Calu3 (cell line): ENCODE measurements around the gene CASK. TPM values are rescaled to one million over a fixed set of nuclear protein-coding genes. Genes with fewer than 3 reads are reported as not detected.
A peak's percentile ranks its signal among the peaks of the same experiment; 100 is the strongest.

Source experiments
- BruUV-seq: library from RNA; stranded (reverse); fragments of 400-500 nt; replicated peaks from 2 replicates; lab custom pipeline; 2021; lab: Mats Ljungman, UMichigan
- CTCF ChIA-PET: fragments of 300-600 bp; sonication (Branson Sonifier 250); formaldehyde crosslinking; loops from one replicate; lab custom pipeline; 2022; ENCODE audit warnings: antibody characterized with exemption; lab: Charles Lee
- DNase-seq: peaks from one replicate; pipeline ENCODE4 v3.0.0; 2022
- H3K27ac Mint-ChIP-seq: one replicate; pipeline ENCODE4 v1.8.0; 2022; ENCODE audit warnings: mixed read lengths; ENCODE audit not compliant: unreplicated experiment
- H3K27me3 Mint-ChIP-seq: one replicate; pipeline ENCODE4 v1.8.0; 2022; ENCODE audit warnings: mixed read lengths; ENCODE audit not compliant: unreplicated experiment
- H3K36me3 Mint-ChIP-seq: one replicate; pipeline ENCODE4 v1.8.0; 2022; ENCODE audit warnings: mild to moderate bottlenecking, moderate library complexity, mixed read lengths; ENCODE audit not compliant: insufficient read depth, unreplicated experiment
- H3K4me1 Mint-ChIP-seq: one replicate; pipeline ENCODE4 v1.8.0; 2022; ENCODE audit warnings: mild to moderate bottlenecking, low read depth, mixed read lengths; ENCODE audit not compliant: unreplicated experiment
- H3K4me3 Mint-ChIP-seq: one replicate; pipeline ENCODE4 v1.8.0; 2022; ENCODE audit warnings: mild to moderate bottlenecking, low read depth, moderate library complexity, mixed read lengths; ENCODE audit not compliant: unreplicated experiment
- H3K9me3 Mint-ChIP-seq: one replicate; pipeline ENCODE4 v1.8.0; 2022; ENCODE audit warnings: low read depth, mixed read lengths; ENCODE audit not compliant: unreplicated experiment
- intact Hi-C: fragments of 100-400 bp; cut with micrococcal nuclease; formaldehyde crosslinking; loops from one replicate; pipeline ENCODE4 v1.10.0; 2022; ENCODE audit not compliant: unreplicated experiment
- total RNA-seq: library from RNA; stranded (reverse); gene quantifications from 2 replicates; pipeline ENCODE4 v1.2.3, GENCODE V29; 2022
- TF ChIP-seq, protein P1 (sequence below): fragments of 200-600 bp; IDR thresholded peaks from one replicate; pipeline ENCODE4 v1.8.0; 2022; ENCODE audit warnings: antibody characterized with exemption; ENCODE audit not compliant: unreplicated experiment

CASK gene
- total RNA-seq, 1 experiment from 2014 or later, result 157 TPM

GRCh38 chrX:41824551-41824950, 98.8 kb downstream of the CASK start:
- no peaks in the 10 kb centered on the region for H3K9me3 Mint-ChIP-seq
- peak overlapping the region; percentile 79 for H3K27ac Mint-ChIP-seq
- peaks cover 42% of the 10 kb centered on the region for H3K4me1 Mint-ChIP-seq
- CTCF ChIA-PET, result no interaction called here
- H3K4me3 Mint-ChIP-seq, result peak overlapping the region; percentile 21
- TF ChIP-seq, protein P1, sequence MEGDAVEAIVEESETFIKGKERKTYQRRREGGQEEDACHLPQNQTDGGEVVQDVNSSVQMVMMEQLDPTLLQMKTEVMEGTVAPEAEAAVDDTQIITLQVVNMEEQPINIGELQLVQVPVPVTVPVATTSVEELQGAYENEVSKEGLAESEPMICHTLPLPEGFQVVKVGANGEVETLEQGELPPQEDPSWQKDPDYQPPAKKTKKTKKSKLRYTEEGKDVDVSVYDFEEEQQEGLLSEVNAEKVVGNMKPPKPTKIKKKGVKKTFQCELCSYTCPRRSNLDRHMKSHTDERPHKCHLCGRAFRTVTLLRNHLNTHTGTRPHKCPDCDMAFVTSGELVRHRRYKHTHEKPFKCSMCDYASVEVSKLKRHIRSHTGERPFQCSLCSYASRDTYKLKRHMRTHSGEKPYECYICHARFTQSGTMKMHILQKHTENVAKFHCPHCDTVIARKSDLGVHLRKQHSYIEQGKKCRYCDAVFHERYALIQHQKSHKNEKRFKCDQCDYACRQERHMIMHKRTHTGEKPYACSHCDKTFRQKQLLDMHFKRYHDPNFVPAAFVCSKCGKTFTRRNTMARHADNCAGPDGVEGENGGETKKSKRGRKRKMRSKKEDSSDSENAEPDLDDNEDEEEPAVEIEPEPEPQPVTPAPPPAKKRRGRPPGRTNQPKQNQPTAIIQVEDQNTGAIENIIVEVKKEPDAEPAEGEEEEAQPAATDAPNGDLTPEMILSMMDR, result no peak
- H3K27me3 Mint-ChIP-seq, result no peaks in the 10 kb centered on the region
- DNase-seq, result peak; percentile 22
- H3K36me3 Mint-ChIP-seq, result peaks cover 6% of the 10 kb centered on the region
- BruUV-seq, result no TSS peak
- intact Hi-C loops, result loop anchor here (5.0 kb wide), 2 partner anchors 48 to 83 kb away; no protein-coding TSS in a partner anchor

GRCh38 chrX:41823402-41823801, 100.0 kb downstream of the CASK start:
- H3K4me3 Mint-ChIP-seq, result peak overlapping the region; percentile 14
- peak; percentile 17 for DNase-seq
- H3K9me3 Mint-ChIP-seq, result no peaks in the 10 kb centered on the region
- H3K27me3 Mint-ChIP-seq, result no peaks in the 10 kb centered on the region
- TF ChIP-seq, protein P1, result no peak
- peak overlapping the region; percentile 52 for H3K27ac Mint-ChIP-seq
- no TSS peak for BruUV-seq
- peaks cover 6% of the 10 kb centered on the region for H3K36me3 Mint-ChIP-seq
- CTCF ChIA-PET, result interaction anchor here (0.7 kb wide), 1 partner anchor 781 kb away, joined by 4 read pairs; no protein-coding TSS in a partner anchor
- H3K4me1 Mint-ChIP-seq, result peaks cover 33% of the 10 kb centered on the region
- intact Hi-C loops, result loop anchor here (5.0 kb wide), 2 partner anchors 49 to 84 kb away; no protein-coding TSS in a partner anchor

DNA sequence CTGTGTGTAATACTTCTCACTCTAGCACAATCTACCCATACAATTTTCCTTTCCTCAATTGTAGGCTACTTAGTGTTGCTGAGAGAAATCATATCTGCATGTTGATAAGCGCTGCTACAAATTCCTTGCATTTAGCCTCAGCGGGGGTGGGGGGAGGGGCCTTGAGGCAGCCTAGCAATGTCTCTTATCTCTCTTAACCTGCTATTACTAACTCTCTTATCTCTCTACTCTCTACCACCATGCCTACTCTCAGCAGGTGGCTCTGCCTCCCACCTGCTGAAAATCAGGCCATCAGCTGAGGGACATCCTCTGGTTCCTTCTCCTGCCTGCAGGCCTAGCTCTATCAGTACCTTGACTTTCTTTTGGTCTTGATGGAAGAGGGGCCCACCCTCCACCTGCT, 100.5 kb downstream of the CASK start:
- CTCF ChIA-PET, result interaction anchor here (0.7 kb wide), 1 partner anchor 780 kb away, joined by 4 read pairs; no protein-coding TSS in a partner anchor
- Mint-ChIP-seq H3K36me3 (peaks cover 6% of the 10 kb centered on the region), H3K4me3 (peak overlapping the region; percentile 14), H3K4me1 (peaks cover 33% of the 10 kb centered on the region), H3K27ac (peak overlapping the region; percentile 52), H3K9me3 (no peaks in the 10 kb centered on the region), H3K27me3 (no peaks in the 10 kb centered on the region)
- intact Hi-C loops, result loop anchor here (5.0 kb wide), 2 partner anchors 49 to 84 kb away; no protein-coding TSS in a partner anchor
- no TSS peak for BruUV-seq
- peak; percentile 2 for DNase-seq
- TF ChIP-seq, protein P1, result no peak

DNA sequence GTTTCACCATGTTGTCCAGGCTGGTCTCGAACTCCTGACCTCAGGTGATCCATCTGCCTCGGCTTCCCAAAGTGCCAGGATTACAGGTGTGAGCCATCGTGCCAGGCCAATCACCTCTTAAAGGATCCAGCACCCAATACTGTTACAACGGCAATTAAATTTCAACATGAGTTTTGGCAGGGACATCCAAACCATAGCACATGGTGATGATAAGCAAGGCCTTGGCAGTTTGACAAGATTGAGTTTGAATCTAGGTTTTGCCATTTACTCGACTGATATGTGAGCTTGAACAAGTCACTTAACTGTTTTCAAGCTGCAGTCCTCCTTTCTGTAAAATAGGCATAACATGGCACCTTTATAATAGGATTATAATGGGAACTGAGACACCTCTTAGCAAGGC, 115.3 kb downstream of the CASK start:
- no peak overlapping the region for H3K27ac Mint-ChIP-seq
- H3K36me3 Mint-ChIP-seq, result no peaks in the 10 kb centered on the region
- DNase-seq, result no peak
- TF ChIP-seq, protein P1, result no peak
- CTCF ChIA-PET, result no interaction called here
- no peak overlapping the region for H3K4me3 Mint-ChIP-seq
- no peaks in the 10 kb centered on the region for H3K4me1 Mint-ChIP-seq
- H3K9me3 Mint-ChIP-seq, result no peaks in the 10 kb centered on the region
- no TSS peak for BruUV-seq
- no peaks in the 10 kb centered on the region for H3K27me3 Mint-ChIP-seq
- intact Hi-C loops, result no loop called here
